Measurements from ENCODE around the gene PSMD1.

Gene PSMD1

GRCh38 chr2:231100990-231101389, 44.3 kb downstream of the PSMD1 start:
- H3K36me3 ChIP-seq (ENCODE audit: control insufficient read depth, low read length): peaks cover 59% of the 10 kb centered on the region
- no peak overlapping the region for H3K27ac ChIP-seq (ENCODE audit: low read depth, low read length)

DNA sequence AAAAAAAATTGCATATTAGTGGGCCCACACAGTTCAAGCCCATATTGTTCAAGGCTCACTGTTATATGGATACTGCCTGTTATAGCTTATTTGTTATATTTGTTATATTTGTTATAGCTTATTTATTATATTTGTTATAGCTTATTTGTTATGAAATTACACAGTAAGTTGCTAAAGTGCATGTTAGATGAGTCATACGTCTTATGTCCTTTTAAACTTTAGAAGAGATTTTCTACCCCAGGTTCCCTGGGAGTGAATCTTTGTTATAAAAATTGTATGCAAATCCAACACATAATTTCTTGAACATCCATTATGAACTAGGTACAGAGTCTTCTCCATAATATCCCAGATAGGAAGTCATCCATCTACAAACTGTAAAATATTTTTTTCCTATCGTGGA, 46.1 kb downstream of the PSMD1 start:
- Histone ChIP-seq H3K4me1 (ENCODE audit: control insufficient read depth, low read length) (peaks cover 10% of the 10 kb centered on the region), H3K27me3 (ENCODE audit: control insufficient read depth, low read length) (no peaks in the 10 kb centered on the region), H3K4me3 (ENCODE audit: low read length) (no peak overlapping the region), H3K79me2 (ENCODE audit: control insufficient read depth, low read length) (peaks cover 10% of the 10 kb centered on the region), H3K9me3 (ENCODE audit: control insufficient read depth, insufficient read depth, low read length) (peaks cover 21% of the 10 kb centered on the region), H3K27ac (ENCODE audit: low read depth, low read length) (no peak overlapping the region), H3K36me3 (ENCODE audit: control insufficient read depth, low read length) (peaks cover 51% of the 10 kb centered on the region), H4K20me1 (ENCODE audit: control insufficient read depth, insufficient read depth, low read depth, low read length) (no peaks in the 10 kb centered on the region), H3K9me2 (replicated peaks; ENCODE audit: control insufficient read depth, low read length) (no peaks in the 10 kb centered on the region), H3K4me2 (ENCODE audit: low read length) (no peak overlapping the region), H3F3A (ENCODE audit: control insufficient read depth, insufficient read depth) (peaks cover 16% of the 10 kb centered on the region)
- TF ChIP-seq, protein P1, sequence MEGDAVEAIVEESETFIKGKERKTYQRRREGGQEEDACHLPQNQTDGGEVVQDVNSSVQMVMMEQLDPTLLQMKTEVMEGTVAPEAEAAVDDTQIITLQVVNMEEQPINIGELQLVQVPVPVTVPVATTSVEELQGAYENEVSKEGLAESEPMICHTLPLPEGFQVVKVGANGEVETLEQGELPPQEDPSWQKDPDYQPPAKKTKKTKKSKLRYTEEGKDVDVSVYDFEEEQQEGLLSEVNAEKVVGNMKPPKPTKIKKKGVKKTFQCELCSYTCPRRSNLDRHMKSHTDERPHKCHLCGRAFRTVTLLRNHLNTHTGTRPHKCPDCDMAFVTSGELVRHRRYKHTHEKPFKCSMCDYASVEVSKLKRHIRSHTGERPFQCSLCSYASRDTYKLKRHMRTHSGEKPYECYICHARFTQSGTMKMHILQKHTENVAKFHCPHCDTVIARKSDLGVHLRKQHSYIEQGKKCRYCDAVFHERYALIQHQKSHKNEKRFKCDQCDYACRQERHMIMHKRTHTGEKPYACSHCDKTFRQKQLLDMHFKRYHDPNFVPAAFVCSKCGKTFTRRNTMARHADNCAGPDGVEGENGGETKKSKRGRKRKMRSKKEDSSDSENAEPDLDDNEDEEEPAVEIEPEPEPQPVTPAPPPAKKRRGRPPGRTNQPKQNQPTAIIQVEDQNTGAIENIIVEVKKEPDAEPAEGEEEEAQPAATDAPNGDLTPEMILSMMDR (IDR thresholded peaks at IDR 0.05; ENCODE audit: low read depth, low read length, poor library complexity, severe bottlenecking): no peak
- no peak for TF ChIP-seq EZH2phosphoT487 (IDR thresholded peaks at IDR 0.05; ENCODE audit: borderline replicate concordance, low read length)

More at GRCh38 chr2:231100990-231101389, 44.3 kb downstream of the PSMD1 start:
- peaks cover 21% of the 10 kb centered on the region for H3K9me3 ChIP-seq (ENCODE audit: control insufficient read depth, insufficient read depth, low read length)
- H3K79me2 ChIP-seq (ENCODE audit: control insufficient read depth, low read length): peaks cover 8% of the 10 kb centered on the region
- H3K4me2 ChIP-seq (ENCODE audit: low read length): no peak overlapping the region
- TF ChIP-seq EZH2phosphoT487 (IDR thresholded peaks at IDR 0.05; ENCODE audit: borderline replicate concordance, low read length): no peak
- TF ChIP-seq, protein P1 (IDR thresholded peaks at IDR 0.05; ENCODE audit: low read depth, low read length, poor library complexity, severe bottlenecking): no peak
- H3K4me3 ChIP-seq (ENCODE audit: low read length): no peak overlapping the region
- H3K9me2 ChIP-seq (replicated peaks; ENCODE audit: control insufficient read depth, low read length): no peaks in the 10 kb centered on the region
- H3K27me3 ChIP-seq (ENCODE audit: control insufficient read depth, low read length): no peaks in the 10 kb centered on the region
- H3K4me1 ChIP-seq (ENCODE audit: control insufficient read depth, low read length): peaks cover 10% of the 10 kb centered on the region
- H3F3A ChIP-seq (ENCODE audit: control insufficient read depth, insufficient read depth): peaks cover 16% of the 10 kb centered on the region
- no peaks in the 10 kb centered on the region for H4K20me1 ChIP-seq (ENCODE audit: control insufficient read depth, insufficient read depth, low read depth, low read length)

DNA sequence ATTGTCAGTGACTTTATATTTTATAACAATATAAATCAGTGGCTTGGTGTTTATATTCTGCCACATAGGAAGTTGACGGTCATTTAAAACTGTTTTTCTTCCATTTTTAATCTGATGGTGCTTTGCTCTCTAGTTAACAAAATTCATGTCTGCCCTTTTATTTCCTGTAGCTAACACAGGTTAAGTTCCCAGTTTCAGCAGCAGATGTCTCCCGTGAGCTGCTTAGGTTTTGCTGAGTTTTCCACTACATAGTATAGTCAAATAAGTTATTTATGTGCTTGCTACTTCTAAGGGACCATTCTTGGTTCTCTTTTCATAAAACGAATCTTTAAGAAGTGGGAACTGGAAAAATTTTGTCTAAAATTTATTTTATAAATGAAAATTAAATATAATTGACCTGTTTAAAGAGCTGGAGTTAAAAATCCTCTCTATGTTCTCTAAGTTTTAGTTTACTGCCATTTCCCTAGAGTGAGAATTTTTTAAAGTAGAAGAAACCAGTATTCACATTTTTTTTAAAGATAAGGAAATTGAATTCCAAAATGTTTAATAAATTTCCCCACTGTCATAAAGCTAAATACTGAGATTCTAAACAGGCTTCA, 47.5 kb downstream of the PSMD1 start:
- Histone ChIP-seq H3K4me2 (ENCODE audit: low read length) (no peak overlapping the region), H3F3A (ENCODE audit: control insufficient read depth, insufficient read depth) (peaks cover 16% of the 10 kb centered on the region), H3K4me1 (ENCODE audit: control insufficient read depth, low read length) (peaks cover 10% of the 10 kb centered on the region), H3K9me2 (replicated peaks; ENCODE audit: control insufficient read depth, low read length) (no peaks in the 10 kb centered on the region), H3K79me2 (ENCODE audit: control insufficient read depth, low read length) (peaks cover 10% of the 10 kb centered on the region), H4K20me1 (ENCODE audit: control insufficient read depth, insufficient read depth, low read depth, low read length) (no peaks in the 10 kb centered on the region), H3K9me3 (ENCODE audit: control insufficient read depth, insufficient read depth, low read length) (peaks cover 13% of the 10 kb centered on the region), H3K27me3 (ENCODE audit: control insufficient read depth, low read length) (no peaks in the 10 kb centered on the region), H3K27ac (ENCODE audit: low read depth, low read length) (no peak overlapping the region), H3K4me3 (ENCODE audit: low read length) (no peak overlapping the region), H3K36me3 (ENCODE audit: control insufficient read depth, low read length) (peaks cover 52% of the 10 kb centered on the region)
- TF ChIP-seq EZH2phosphoT487 (IDR thresholded peaks at IDR 0.05; ENCODE audit: borderline replicate concordance, low read length): no peak
- TF ChIP-seq, protein P1 (IDR thresholded peaks at IDR 0.05; ENCODE audit: low read depth, low read length, poor library complexity, severe bottlenecking): peak; percentile 79
